NCI-H1092 (cell line): Measurements from ENCODE around the gene XPR1.
A peak's percentile ranks its signal among the peaks of the same experiment; 100 is the strongest.

Source experiments
- DNase-seq: peaks from one replicate; lab custom pipeline; 2025; lab: John Stamatoyannopoulos, UW

Gene XPR1

DNA sequence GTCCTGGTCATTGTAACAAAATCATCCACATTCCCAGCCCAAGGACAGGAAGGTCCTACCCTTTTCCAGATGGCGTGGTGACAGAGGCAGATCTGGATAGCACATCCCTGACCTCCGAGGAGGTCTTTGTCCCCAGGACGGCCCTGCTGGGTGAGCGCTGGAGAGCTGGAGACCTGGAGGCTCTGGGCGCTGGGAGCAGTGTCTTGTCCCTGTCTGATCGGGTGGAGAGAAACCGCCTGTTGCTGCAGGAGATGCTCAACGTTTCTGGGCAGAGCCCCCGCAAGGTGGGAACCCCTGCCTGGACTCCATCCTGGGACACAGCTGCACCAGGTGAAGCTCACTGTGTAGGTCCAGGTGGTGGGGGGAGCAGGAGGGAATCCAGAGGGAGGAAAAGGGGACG, 284.9 kb downstream of the XPR1 start:
- DNase-seq, result no peak

DNA sequence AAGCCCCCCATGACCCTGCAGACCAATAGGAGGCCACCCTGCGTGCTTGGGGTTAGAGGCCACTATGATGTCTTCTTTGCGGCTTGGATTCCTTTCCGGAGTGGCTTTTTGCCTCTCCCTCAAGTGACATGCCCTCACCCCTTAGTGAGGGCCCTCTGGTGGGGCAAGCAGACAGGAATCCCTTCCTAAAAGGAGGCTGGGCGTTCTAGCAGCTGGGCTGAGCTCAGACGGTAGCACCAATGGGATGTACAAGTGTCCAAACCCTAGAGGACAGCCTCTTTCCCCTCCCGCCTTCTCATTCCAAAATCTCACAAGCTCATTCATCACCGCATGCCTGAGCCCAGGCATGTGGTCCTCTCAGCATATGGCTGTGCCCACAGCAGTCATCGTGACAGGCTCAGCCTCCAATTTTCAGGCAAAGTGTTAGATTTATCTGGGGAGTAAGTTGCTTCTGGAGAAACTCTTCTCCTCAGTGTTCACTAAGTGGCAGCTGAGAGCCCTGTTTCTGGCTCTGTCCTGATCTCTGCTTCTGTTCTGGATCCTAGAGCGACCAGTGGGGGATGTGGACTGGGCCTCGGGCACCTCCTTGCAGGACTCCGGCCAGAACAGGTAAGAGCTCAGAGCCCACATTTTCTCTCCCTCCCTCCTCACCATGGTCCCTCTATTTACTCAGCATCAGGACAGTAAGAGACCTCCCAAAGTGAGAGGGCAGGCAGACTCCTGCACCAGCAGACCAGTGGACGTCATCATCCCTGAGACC, 285.7 kb downstream of the XPR1 start:
- DNase-seq, result no peak

DNA sequence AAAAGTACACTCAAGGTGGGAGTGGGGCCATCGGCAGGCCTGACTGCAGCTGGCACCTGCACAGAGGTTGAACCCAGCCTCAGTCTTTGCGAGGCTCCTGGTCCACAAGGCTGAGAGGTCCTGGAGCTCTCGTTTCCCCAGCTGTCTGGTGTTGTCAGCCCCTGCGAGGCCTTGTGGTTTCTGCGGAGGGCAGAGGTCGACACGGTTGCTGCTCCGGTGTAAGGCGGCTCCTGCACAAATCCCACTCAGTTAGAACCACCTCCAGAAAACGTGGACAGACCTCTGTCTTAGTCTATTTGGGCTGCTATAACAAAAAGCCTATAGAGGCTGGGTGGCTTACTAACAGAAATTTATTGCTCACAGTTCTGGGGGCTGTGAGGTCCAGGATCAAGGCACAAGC, 286.7 kb downstream of the XPR1 start:
- no peak for DNase-seq

DNA sequence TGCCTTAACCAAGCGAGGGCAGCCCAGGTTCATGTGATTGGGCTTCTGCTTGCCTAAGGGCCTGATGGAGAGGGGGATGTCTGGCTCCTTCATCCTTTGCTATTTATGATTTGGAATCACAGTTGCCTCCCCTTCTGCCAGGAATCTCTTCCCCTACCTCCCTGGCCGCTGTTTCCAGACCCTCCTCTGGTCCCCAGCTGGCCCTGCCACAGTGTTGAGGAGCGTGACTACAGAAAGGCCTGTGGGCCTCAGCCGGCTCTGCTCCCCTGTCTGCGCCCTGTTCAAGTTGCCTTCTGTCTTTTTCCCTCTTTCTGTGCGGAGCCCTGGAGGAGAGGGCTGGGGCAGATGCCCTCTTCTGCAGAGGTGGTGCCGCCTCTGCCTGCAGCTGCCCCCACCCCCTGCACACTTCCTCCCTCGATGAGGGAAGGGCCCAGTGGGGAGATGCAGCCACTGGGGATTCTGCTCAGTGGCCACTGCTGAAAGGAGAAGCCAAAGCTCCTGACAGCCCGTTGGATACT, 287.4 kb downstream of the XPR1 start:
- no peak for DNase-seq

DNA sequence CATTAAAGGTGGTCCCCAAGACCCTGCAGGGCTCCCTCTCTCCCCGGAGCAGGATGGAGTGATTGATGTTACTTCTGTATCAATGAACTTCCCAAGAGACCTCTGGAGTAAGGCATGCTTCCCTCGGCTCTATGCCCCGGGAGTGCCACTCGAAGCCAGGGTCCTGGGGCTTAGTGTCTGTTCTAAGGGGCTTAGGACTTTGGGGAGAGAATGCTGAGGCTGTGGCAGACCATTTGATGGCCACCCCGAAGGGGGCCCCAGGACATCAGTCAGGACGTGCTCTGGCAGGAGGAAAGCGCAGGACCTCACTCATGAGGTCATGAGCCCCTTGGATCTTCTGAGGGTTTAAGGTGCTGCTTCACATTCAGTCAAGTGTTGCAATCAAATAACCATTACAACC, 288.4 kb downstream of the XPR1 start:
- no peak for DNase-seq

DNA sequence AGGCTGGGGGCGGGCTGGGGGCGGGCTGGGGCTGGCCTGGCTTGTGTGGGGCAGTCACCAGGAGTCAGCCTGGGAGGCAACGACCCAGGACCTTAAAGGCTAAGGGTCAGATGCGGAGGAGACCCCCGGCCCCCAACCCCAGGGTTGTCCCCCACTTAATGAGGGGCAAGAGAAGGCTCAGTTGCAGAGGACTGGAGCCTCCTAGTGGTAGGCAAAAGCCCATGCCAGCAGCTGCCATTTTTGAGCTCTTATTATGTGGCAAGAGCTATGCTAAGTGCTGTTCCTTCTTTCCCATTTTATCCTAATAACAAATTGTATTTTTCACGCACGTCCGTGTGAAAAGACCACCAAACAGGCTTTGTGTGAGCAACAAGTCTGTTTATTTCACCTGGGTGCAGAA, 288.9 kb downstream of the XPR1 start:
- DNase-seq, result no peak

DNA sequence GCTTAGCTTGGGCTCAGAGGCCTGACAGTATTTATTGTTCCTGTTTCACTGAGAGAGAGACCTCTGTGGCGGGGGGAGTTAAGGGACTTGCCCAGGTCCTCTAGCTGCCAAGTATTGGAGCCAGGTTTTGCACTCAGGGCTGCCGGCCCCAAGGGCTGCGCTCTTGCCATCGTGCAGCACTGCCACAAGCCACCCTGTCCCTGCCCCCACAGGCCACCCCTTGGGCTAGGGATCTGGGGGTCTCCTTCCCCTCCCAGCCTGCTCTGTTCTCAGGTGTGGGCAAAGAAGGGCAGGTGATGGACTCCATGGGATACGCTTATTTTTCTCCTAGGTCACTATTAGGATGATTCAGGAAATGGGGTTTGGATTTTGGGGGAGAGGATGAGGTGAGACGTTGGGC, 289.6 kb downstream of the XPR1 start:
- DNase-seq, result no peak

DNA sequence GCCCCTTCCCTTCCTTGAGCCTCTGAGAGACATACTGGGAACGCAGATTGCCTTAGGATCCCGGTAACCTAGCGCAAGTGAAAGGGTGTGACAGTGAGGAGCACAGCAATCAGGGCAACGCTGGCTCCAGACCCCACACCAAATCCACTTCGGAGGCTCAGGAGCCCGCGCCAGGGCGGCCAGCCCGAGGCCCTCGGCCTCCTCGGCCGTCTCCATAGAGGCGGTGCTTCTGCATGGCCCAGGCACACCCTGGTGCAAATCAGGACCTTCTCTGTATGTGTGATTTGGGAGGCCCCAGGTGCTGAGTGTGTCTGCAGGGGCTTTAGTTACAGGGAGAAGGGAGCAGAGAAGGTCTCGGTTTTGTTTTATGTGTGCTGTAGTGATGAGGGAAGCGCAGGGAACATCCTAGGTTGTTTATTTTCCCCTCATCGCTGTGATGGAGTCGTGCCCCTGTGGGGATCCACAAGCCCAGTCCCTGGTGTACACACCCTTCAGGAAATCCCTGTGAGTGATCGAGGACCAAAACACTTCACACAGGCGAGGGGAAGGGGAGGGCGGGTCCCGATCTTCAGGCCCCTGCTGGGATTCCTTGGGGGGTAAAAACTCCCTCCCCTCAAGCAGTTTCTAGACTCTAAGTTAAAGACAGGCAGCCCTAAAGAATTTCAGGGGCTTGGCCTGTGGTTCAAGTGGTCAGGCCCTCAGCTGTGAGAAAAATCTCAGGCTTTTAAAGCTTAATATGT, 290.2 kb downstream of the XPR1 start:
- no peak for DNase-seq

DNA sequence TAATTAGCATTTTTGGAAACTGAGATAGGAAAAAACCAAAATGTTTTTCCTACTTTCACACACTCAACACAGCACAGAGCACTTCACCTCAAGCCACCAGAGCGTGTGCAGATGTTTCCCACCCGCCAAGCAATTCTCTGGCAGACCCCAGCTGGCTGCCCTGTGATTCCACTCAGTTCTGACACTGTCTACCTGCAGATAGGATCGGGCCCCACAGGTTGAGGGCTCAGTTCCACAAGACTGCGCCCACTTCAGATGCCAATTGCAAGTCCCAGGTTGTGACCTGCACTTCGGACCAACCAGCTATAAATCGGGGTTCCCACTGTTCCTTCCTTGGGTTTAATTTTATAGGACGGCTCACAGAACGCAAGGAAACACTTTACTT, 290.8 kb downstream of the XPR1 start:
- DNase-seq, result no peak

DNA sequence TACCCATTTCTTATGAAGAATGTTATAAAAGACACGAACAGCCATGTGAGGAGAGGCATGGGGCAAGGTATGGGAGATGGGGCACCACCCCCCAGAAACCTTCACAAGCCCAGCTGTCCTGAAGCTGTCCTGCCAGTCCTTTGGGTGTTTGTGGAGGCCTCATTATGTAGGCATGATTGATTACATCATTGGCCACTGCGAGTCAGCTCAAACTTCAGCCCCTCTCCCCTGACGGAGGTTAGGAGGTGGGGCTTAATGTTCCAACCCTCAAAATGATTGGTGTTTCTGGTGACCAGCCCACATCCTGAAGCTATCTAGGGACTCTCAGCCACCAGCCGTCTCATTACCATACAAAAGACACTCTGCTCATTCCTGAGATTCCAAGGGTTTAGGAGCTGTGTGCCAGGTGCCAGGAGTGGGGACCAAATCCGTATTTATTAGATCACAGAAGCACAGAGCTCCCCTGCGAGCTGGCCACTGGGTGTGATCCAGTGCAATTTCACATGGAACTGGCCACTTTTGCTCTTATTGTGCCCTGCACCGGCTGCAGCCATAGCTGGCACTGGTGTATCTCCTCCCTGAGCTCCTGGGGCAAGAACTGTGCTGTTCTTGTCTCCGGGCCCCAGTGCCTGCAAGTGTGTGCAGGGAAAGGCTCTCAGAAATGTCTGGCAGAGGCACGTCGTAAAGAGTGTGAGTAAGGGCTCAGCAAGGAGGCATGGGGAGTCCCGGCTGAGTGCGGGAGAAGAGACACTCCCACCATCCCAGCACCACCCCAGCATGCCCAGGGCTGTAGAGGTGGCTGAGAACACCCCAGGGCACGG, 291.4 kb downstream of the XPR1 start:
- DNase-seq, result no peak

DNA sequence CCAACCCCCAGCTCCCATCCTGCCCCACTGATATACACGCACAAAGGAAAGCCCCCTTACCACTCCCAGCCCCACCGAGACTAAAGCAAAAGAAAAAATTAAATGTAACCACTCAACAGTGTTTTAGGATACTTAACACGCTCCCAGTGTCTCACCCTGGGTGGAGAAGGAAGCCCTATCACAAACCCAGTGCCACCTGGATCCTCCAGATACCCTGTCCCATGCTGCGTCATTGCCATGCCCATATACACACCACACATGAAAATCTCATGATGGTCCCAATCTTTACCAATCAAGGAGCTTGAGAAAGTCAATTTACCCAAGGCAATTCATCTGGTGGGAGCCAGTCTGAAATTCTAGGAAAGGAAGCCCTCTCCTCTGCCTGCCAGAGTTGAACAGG, 292.1 kb downstream of the XPR1 start:
- no peak for DNase-seq

DNA sequence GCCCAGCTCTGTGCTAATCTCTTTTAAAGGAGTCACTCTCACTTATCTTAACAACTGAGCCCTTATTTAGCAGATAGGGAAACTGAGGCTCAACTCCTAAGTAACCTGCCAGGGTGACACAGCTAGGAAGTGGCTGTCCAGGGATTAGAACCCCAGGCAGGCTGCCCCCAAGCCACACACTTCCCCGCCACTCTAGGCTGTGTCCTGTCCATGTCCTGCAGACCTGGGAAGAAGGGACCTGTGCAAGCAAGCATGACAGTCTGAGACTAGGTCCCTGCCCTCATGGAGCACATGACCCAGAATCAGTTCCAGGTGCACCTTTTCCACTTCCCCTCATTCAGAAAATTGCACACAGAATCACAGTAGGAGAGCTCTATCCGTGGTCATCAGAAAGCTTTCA, 293.1 kb downstream of the XPR1 start:
- DNase-seq, result no peak

DNA sequence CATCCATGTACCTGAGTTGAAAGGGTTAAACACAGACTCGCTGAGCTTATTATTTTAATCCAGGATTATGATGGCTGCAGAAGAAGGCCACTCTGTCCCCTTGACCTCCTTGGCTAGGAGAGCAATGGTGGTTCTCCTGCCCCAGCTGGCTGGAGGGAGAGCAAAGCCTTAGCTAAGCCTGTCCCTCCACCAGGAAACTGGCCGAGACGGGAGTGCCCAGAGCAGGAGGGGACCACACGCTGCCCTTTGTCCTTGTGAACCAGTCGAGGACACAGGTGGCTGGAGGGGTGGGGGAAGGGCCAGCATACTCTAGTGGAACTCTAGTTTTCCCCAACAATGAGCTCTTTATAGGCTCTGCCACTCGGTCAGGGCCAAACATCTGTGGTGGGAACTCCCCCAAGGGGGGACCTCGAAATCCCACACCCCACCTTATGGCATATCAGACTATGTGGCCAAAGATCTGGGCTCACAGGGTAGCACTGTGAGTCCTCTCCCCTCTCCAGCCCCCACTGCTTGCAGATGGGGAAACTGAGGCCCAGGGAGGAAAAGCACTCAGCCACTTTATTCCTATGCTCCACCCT, 293.7 kb downstream of the XPR1 start:
- DNase-seq, result no peak

DNA sequence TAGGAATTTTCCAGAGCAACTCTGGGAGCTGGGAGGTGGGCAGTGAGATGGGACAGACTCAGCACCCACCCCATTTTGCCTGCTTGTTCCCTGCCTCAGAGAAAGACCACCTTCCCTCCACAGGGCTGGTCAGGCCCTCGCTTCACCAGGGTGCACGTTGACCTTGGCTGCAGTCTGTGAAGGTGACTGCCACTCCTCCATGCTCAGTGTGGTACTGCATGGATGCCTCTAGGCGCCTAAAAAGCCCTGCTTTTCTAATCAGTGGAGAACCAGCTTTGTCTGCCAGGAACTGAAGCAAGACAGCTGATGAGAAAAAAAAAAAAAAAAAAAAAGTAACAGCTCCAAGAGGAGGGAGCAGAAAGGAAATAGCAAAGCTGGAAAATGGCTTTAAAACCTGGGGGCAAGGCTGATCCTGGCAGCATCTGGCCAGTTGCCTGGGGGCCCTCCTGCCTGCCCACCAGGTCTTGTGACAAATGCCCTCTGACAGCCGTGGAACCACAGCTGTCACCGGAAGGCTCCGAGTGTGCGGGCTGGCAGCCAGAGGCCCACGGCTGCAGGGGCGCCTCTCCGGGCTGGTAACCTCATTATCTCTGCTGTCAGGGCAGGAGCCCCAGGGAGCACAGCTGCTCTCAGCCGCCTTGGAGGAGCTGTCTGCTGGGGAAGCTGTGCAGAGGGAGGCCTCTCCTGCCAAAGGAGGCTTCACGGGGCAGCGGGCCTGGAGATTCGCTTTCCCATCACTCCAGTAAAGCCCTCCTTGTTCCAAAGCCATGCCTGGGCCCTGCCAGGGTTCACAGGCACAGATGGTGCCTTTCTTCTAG, 294.6 kb downstream of the XPR1 start:
- peak; percentile 92 for DNase-seq

DNA sequence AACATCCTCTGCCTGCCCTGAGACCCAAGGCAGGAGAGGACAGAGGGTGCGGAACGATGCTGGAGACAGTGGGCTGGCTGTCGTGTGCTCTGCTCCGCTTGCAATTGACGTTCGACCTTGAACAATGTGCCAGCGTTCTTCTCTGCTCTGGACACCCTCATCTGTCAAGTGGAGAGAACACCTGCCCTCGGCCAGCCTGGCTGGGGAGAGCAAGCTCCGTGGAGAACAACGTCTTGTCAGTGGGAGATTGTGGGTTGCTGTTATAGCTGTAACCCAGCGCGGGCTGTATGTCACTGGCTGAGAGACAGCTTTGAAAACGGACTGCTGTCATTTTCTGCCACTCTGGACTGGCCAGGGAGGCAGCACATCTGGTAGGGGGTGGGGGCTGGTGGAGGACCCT, 295.5 kb downstream of the XPR1 start:
- DNase-seq, result peak; percentile 75

DNA sequence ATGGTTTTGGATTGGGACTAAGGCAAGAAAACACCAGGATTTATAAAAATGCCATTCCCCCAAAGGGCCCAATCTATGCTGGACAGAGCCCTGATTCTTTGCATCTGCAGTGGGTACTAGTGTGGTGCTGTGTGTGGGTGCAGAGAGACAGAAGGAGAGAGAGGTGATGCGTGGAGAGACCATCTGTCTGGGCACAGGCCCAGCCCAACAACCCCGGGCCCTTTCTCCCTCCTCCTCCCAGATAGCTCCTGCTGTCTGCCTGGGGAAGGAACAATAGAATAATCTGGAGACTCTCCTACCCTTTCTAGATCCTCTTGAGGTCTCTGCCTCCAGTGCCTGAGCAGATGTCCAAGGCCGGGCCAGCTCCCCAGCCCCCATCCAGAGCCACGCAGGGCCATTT, 296.0 kb downstream of the XPR1 start:
- peak; percentile 82 for DNase-seq

DNA sequence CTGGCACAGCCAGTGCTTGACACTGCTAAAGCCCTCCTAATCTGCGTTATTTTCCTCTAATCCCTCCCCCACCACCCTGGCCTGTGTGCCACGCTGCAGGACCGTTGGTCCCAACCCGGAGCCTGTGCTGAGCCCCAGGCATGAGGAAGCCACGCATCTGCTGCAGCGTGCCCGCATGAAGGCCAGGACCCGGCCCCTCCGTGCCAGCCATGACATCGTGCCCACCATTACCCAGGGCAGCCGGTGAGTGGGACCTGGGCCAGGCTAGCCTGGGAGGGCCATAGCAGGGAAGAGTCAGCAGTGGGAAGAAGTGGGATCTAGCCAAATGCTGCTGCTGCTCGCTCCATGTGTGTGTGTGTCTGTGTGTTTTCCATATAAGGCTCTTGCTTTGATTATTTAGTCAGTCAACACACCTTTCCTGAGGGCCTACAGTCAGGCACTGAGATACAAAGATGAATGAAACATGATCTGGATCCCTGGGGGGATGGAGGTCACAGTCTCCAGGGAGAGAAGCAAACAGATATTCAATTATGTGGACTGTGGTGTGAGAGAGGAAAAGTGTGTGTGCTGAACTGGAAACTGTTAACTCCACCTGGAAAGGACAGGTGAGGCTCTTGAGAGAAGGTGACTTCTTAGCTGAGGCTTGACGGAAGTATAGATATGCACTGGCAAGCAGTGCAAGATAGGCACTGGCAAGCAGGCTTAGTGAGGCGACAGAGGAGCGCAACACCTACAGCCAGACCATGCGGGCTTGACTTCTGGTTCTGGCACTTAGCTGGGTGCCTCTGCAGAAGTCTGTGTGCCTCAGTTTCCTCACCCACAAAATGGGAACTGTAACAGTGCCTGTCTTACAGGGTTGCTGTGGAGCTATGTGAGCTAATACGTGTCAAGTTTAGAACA, 296.8 kb downstream of the XPR1 start:
- peak; percentile 56 for DNase-seq

DNA sequence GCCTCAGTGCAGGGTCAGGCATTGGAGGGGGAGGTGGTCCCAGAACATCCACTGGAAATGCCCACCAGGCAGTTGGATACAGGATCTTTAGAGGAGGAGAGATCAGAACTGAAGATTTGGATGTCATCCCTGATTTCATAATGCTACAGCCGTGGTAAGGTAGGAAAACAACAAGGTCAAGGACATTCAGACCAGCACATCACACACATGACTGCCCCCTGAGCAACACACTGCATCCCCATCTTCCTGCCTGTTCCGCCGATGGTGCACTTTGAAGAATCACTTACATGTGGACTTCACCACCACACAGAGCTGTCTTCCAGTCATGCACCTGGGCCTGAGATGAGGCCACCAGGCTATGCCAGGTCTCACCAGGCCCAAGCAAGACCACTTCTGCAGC, 297.6 kb downstream of the XPR1 start:
- no peak for DNase-seq

DNA sequence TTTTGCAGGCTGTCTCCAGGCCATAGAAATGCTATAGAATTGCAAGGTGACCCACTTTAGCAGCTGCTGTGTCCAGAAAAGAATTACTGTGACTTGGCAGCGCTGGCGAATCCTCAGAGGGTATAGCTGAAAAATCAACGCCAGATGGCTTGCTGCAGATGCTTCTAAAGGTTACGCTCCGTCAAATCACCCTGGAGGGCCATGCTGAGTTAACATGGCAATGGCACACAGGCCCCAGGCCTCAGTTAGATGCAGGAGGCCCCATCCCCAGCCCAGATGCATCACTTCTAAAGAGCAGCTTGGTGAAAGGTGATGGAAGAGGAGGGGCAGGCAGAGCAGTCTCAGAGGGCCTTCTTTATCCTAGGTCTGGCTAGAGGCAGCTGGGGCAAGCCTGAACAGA, 298.9 kb downstream of the XPR1 start:
- peak; percentile 80 for DNase-seq

DNA sequence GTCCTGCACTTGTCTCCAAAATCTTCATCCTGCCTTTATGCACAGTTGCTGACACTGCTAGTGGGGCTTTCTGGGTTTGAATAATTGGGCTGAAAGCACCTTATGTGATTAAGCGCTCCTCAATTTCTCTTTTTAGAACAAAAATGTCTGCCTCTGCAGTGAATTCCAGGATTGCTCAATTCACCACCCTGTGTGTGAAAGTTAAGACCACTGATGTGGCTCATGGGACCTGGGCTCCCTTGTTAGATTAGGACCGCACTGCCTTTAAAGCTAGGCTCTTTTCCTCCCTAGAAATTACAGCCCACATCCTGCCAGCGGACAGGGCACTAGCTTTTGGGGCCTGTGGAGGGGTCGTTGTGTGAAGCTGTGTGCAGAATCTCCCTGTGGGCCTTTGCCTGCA, 299.7 kb downstream of the XPR1 start:
- DNase-seq, result no peak
